MCF 10A (cell line): Measurements from ENCODE around the gene EFHC2. TPM values are rescaled to one million over a fixed set of nuclear protein-coding genes. Genes with fewer than 3 reads are reported as not detected.

Source experiments
- BruUV-seq: library from RNA; stranded (reverse); fragments of 400-500 nt; replicated peaks from 2 replicates; lab custom pipeline; 2021; lab: Mats Ljungman, UMichigan
- CTCF ChIA-PET: fragments of 300-600 bp; sonication (Branson Sonifier 250); formaldehyde crosslinking; extraction: SDS; loops from one replicate; lab custom pipeline; 2021; ENCODE audit warnings: antibody characterized with exemption, inconsistent platforms; lab: Yijun Ruan, JAX
- POLR2A ChIA-PET: fragments of 300-600, 350-650 bp; sonication (Branson Sonifier 250); formaldehyde crosslinking; extraction: SDS; loops from one replicate; lab custom pipeline; 2020; ENCODE audit warnings: antibody characterized with exemption, inconsistent platforms; lab: Yijun Ruan, JAX
- DNase-seq: peaks from one replicate; pipeline ENCODE4 v3.0.0-alpha.2; 2018; ENCODE audit not compliant: unreplicated experiment
- H3K27ac Mint-ChIP-seq: one replicate; pipeline ENCODE4 v1.8.0; 2022; ENCODE audit warnings: mild to moderate bottlenecking, low read depth, mixed read lengths; ENCODE audit not compliant: unreplicated experiment
- H3K27me3 Mint-ChIP-seq: one replicate; pipeline ENCODE4 v1.8.0; 2022; ENCODE audit warnings: mixed read lengths; ENCODE audit not compliant: insufficient read depth, unreplicated experiment
- H3K36me3 Mint-ChIP-seq: one replicate; pipeline ENCODE4 v1.8.0; 2022; ENCODE audit warnings: mild to moderate bottlenecking, moderate library complexity, mixed read lengths; ENCODE audit not compliant: insufficient read depth, unreplicated experiment
- H3K4me1 Mint-ChIP-seq: one replicate; pipeline ENCODE4 v1.8.0; 2022; ENCODE audit warnings: mixed read lengths; ENCODE audit not compliant: insufficient read depth, unreplicated experiment
- H3K4me3 Mint-ChIP-seq: one replicate; pipeline ENCODE4 v1.8.0; 2022; ENCODE audit warnings: mild to moderate bottlenecking, moderate library complexity, mixed read lengths; ENCODE audit not compliant: unreplicated experiment
- H3K9me3 Mint-ChIP-seq: one replicate; pipeline ENCODE4 v1.8.0; 2022; ENCODE audit warnings: mixed read lengths; ENCODE audit not compliant: unreplicated experiment
- CTCF ChIP-seq: fragments of 200-600 bp; IDR thresholded peaks from one replicate; pipeline ENCODE4 v1.8.0; 2022; ENCODE audit warnings: antibody characterized with exemption, mild to moderate bottlenecking; ENCODE audit not compliant: unreplicated experiment
- intact Hi-C: fragments of 100-400 bp; cut with micrococcal nuclease; formaldehyde crosslinking; loops from 2 replicates; pipeline ENCODE4 v1.14.1; 2022
- total RNA-seq: library from RNA; stranded (reverse); gene quantifications from 2 replicates; pipeline ENCODE4 v1.2.3, GENCODE V29; 2022

Gene EFHC2
- total RNA-seq, 1 experiment from 2014 or later, result not detected

- no TSS peak for BruUV-seq
- intact Hi-C loops, result no loop called here
- Mint-ChIP-seq H3K27ac (no peak overlapping the region), H3K9me3 (no peaks in the 10 kb centered on the region), H3K4me3 (no peak overlapping the region), H3K4me1 (peaks cover 11% of the 10 kb centered on the region), H3K36me3 (no peaks in the 10 kb centered on the region), H3K27me3 (peaks cover 76% of the 10 kb centered on the region)
- CTCF ChIA-PET, result interaction anchor here (0.8 to 1.0 kb wide), 2 partner anchors 14 to 196 kb away, joined by 3 read pairs; no protein-coding TSS in a partner anchor
- no peak for DNase-seq
- no peak for TF ChIP-seq CTCF
- POLR2A ChIA-PET, result no interaction called here
Observed at GRCh38 chrX:44155126-44155525, 188.3 kb downstream of the EFHC2 start.

GRCh38 chrX:44152852-44153251 lies 190.6 kb downstream of the EFHC2 start:
- Mint-ChIP-seq H3K4me3 (no peak overlapping the region), H3K4me1 (peaks cover 11% of the 10 kb centered on the region), H3K36me3 (no peaks in the 10 kb centered on the region), H3K27ac (peak overlapping the region; percentile 51), H3K27me3 (peaks cover 57% of the 10 kb centered on the region), H3K9me3 (no peaks in the 10 kb centered on the region)
- no TSS peak for BruUV-seq
- CTCF ChIA-PET, result no interaction called here
- intact Hi-C loops, result no loop called here
- peak; percentile 64 for DNase-seq
- no peak for TF ChIP-seq CTCF
- POLR2A ChIA-PET, result no interaction called here

GRCh38 chrX:44147130-44147529 lies 196.3 kb downstream of the EFHC2 start:
- Mint-ChIP-seq H3K4me1 (no peaks in the 10 kb centered on the region), H3K4me3 (no peak overlapping the region), H3K9me3 (no peaks in the 10 kb centered on the region), H3K27me3 (peaks cover 63% of the 10 kb centered on the region), H3K36me3 (no peaks in the 10 kb centered on the region), H3K27ac (no peak overlapping the region)
- ChIA-PET CTCF (no interaction called here), POLR2A (no interaction called here)
- intact Hi-C loops, result no loop called here
- TF ChIP-seq CTCF, result no peak
- no peak for DNase-seq
- BruUV-seq, result no TSS peak

- Mint-ChIP-seq H3K27me3 (peaks cover 56% of the 10 kb centered on the region), H3K36me3 (no peaks in the 10 kb centered on the region), H3K27ac (no peak overlapping the region), H3K9me3 (no peaks in the 10 kb centered on the region), H3K4me1 (no peaks in the 10 kb centered on the region), H3K4me3 (no peak overlapping the region)
- DNase-seq, result no peak
- CTCF ChIA-PET, result interaction anchor here (0.9 kb wide), 1 partner anchor 186 kb away, joined by 3 read pairs; no protein-coding TSS in a partner anchor
- no peak for TF ChIP-seq CTCF
- no TSS peak for BruUV-seq
- intact Hi-C loops, result no loop called here
- POLR2A ChIA-PET, result interaction anchor here (0.5 kb wide), 1 partner anchor 34 kb away, joined by 3 read pairs; no protein-coding TSS in a partner anchor
Observed at GRCh38 chrX:44144177-44144945, 199.1 kb downstream of the EFHC2 start.
